DND-41 (cell line): ENCODE data around the gene POLA1.

Experiments
- ATAC-seq: fragments of 200-7000 bp; cut with Tn5 transposase; 3 replicates; pipeline ENCODE4 v1.9.1; 2021; ENCODE audit warnings: low read depth; ENCODE audit not compliant: insufficient read depth
- DNase-seq: peaks from one replicate; pipeline ENCODE4 v3.0.0-alpha.2; 2020
- H2AFZ ChIP-seq: 2 replicates; pipeline ENCODE4 v1.6.0; 2012; ENCODE audit warnings: low read depth, low read length
- H3K27ac ChIP-seq: 2 replicates; pipeline ENCODE4 v1.5.1; 2012; ENCODE audit warnings: low read length, inconsistent platforms
- H3K27me3 ChIP-seq: fragments of 200-600 bp; sonication (generic); 2 replicates; pipeline ENCODE4 v1.6.0; 2012; ENCODE audit warnings: low read length, mild to moderate bottlenecking, inconsistent platforms; ENCODE audit not compliant: insufficient read depth, poor library complexity
- H3K36me3 ChIP-seq: 2 replicates; pipeline ENCODE4 v1.5.1; 2012; ENCODE audit warnings: low read length, inconsistent platforms; ENCODE audit not compliant: insufficient read depth
- H3K4me1 ChIP-seq: 2 replicates; pipeline ENCODE4 v1.5.1; 2012; ENCODE audit warnings: mild to moderate bottlenecking, low read length; ENCODE audit not compliant: insufficient read depth
- H3K4me2 ChIP-seq: 2 replicates; pipeline ENCODE4 v1.6.0; 2012; ENCODE audit warnings: mild to moderate bottlenecking, moderate library complexity, low read length, inconsistent platforms; ENCODE audit not compliant: insufficient read depth
- H3K4me3 ChIP-seq, 2 experiments: fragments of 200-600 bp in 1 of 2; shearing (Covaris generic) in 1 of 2; 2 replicates each; pipeline ENCODE4 v1.5.1; 2012 to 2016; ENCODE audit warnings: inconsistent platforms in 2 of 2, low read length in 2 of 2, mild to moderate bottlenecking in 2 of 2, low read depth in 1 of 2, moderate library complexity in 1 of 2
- H3K79me2 ChIP-seq: 2 replicates; pipeline ENCODE4 v1.6.0; 2012; ENCODE audit warnings: low read length, inconsistent platforms; ENCODE audit not compliant: insufficient read depth
- H3K9ac ChIP-seq: 2 replicates; pipeline ENCODE4 v1.6.0; 2012; ENCODE audit warnings: low read depth, mild to moderate bottlenecking, inconsistent platforms, low read length, moderate library complexity
- H3K9me3 ChIP-seq: 2 replicates; pipeline ENCODE4 v1.5.1; 2012; ENCODE audit warnings: low read length, moderate library complexity, mild to moderate bottlenecking, inconsistent platforms; ENCODE audit not compliant: insufficient read depth, severe bottlenecking
- H4K20me1 ChIP-seq: 2 replicates; pipeline ENCODE4 v1.6.0; 2012; ENCODE audit warnings: low read length; ENCODE audit not compliant: insufficient read depth
- CTCF ChIP-seq: IDR thresholded peaks from 2 replicates; pipeline ENCODE4 v1.5.1; 2012; ENCODE audit warnings: borderline replicate concordance, low read length, moderate library complexity, mild to moderate bottlenecking; ENCODE audit not compliant: poor library complexity, severe bottlenecking; ENCODE audit errors: extremely low read depth
- EZH2 ChIP-seq: IDR thresholded peaks from 3 replicates; pipeline ENCODE4 v1.6.1; 2012; ENCODE audit warnings: borderline replicate concordance, low read depth, mild to moderate bottlenecking, moderate library complexity, low read length, inconsistent platforms; ENCODE audit not compliant: severe bottlenecking

Gene POLA1

GRCh38 chrX:25020391-25020904 lies 326.7 kb downstream of the POLA1 start:
- DNase-seq (no peak), ATAC-seq (no peak)
- no peaks in the 10 kb centered on the region for H3K4me1 ChIP-seq
- no peaks in the 10 kb centered on the region for H4K20me1 ChIP-seq
- peaks cover 5% of the 10 kb centered on the region for H3K27me3 ChIP-seq
- no peaks in the 10 kb centered on the region for H3K9me3 ChIP-seq
- H3K4me2 ChIP-seq: no peak overlapping the region
- no peaks in the 10 kb centered on the region for H3K79me2 ChIP-seq
- H3K9ac ChIP-seq: no peak overlapping the region
- no peak overlapping the region for H3K4me3 ChIP-seq
- H3K27ac ChIP-seq: no peak overlapping the region
- H3K36me3 ChIP-seq: no peaks in the 10 kb centered on the region
- TF ChIP-seq EZH2 (no peak), CTCF (no peak)
- H2AFZ ChIP-seq: no peak overlapping the region

- no peaks in the 10 kb centered on the region for H3K36me3 ChIP-seq
- H3K9me3 ChIP-seq: no peaks in the 10 kb centered on the region
- H3K4me2 ChIP-seq: no peak overlapping the region
- peaks cover 5% of the 10 kb centered on the region for H3K27me3 ChIP-seq
- no peaks in the 10 kb centered on the region for H3K79me2 ChIP-seq
- H3K9ac ChIP-seq: no peak overlapping the region
- H3K27ac ChIP-seq: no peak overlapping the region
- TF ChIP-seq EZH2: no peak
- no peak for TF ChIP-seq CTCF
- no peak overlapping the region for H3K4me3 ChIP-seq
- no peak for ATAC-seq
- no peak overlapping the region for H2AFZ ChIP-seq
- no peaks in the 10 kb centered on the region for H3K4me1 ChIP-seq
- no peak for DNase-seq
- H4K20me1 ChIP-seq: no peaks in the 10 kb centered on the region
These were observed 327.3 kb downstream of the POLA1 start for GRCh38 chrX:25020905-25021449.

GRCh38 chrX:25022499-25023325 lies 329.0 kb downstream of the POLA1 start:
- no peak overlapping the region for H3K9ac ChIP-seq
- no peaks in the 10 kb centered on the region for H3K9me3 ChIP-seq
- no peaks in the 10 kb centered on the region for H4K20me1 ChIP-seq
- no peak for DNase-seq
- H3K4me3 ChIP-seq: no peak overlapping the region
- no peak overlapping the region for H2AFZ ChIP-seq
- no peaks in the 10 kb centered on the region for H3K36me3 ChIP-seq
- H3K79me2 ChIP-seq: no peaks in the 10 kb centered on the region
- no peak overlapping the region for H3K27ac ChIP-seq
- H3K4me2 ChIP-seq: no peak overlapping the region
- no peaks in the 10 kb centered on the region for H3K4me1 ChIP-seq
- no peak for TF ChIP-seq EZH2
- no peak for TF ChIP-seq CTCF
- ATAC-seq: no peak
- H3K27me3 ChIP-seq: peaks cover 1% of the 10 kb centered on the region
